ENCODE measurements around the gene SLC4A2. TPM values are rescaled to one million over a fixed set of nuclear protein-coding genes. Genes with fewer than 3 reads are reported as not detected.
A peak's percentile ranks its signal among the peaks of the same experiment; 100 is the strongest.

SLC4A2 gene
- total RNA-seq, 1 donor from 2014 or later = 182 TPM

DNA sequence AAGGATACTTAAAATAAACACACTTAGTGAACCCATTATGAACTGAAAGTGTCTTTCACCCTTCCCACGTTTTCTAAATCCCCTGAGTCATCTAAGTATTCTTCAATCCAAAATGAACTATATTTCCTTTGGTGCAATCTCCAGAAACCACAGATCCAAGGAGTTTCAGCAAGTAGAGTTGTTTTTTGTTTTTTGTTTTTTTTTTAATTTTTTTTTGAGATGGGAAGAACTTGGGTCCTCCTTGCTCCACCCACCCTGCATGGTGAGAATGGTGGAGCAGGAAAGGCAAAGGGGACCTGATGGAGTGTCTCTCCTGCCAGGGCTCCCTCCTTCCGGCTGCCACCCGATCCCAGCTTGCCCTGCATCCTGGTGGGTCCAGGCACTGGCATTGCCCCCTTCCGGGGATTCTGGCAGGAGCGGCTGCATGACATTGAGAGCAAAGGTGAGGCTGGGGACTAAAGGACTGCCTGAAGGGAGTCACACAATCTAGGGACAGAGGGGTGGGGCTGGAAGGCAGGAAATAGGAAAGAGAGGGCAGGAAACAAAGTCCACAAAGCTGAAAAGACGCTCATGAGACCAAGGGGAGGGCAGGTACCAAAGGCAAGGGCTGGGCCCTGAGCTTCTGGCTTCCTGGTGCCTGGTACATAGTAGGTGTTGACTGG lies 47.2 kb upstream of the SLC4A2 start:
- no peaks in the 10 kb centered on the region for H3K36me3 ChIP-seq
- no peak for DNase-seq
- H3K27ac ChIP-seq = no peak overlapping the region
- TF ChIP-seq CTCF (IDR thresholded peaks at IDR 0.05) = no peak
- no peak overlapping the region for H3K4me3 ChIP-seq
- H3K27me3 ChIP-seq (ENCODE audit: low read depth) = peaks cover 17% of the 10 kb centered on the region
- peaks cover 52% of the 10 kb centered on the region for H3K4me1 ChIP-seq
- no peaks in the 10 kb centered on the region for H3K9me3 ChIP-seq
- ATAC-seq = no peak
- intact Hi-C loops (cut with DNase I) = no loop called here

- Histone ChIP-seq H3K36me3 (no peaks in the 10 kb centered on the region), H3K27me3 (ENCODE audit: low read depth) (peaks cover 25% of the 10 kb centered on the region), H3K27ac (no peak overlapping the region), H3K9me3 (no peaks in the 10 kb centered on the region), H3K4me3 (no peak overlapping the region), H3K4me1 (peaks cover 50% of the 10 kb centered on the region)
- DNase-seq (no peak), ATAC-seq (peak in 1 of 2 donors; percentile 41)
- peak; percentile 36 for TF ChIP-seq CTCF (IDR thresholded peaks at IDR 0.05)
- intact Hi-C loops (cut with DNase I) = no loop called here
These were observed 46.5 kb upstream of the SLC4A2 start for GRCh38 chr7:151012911-151013347.

GRCh38 chr7:151013356-151013732 lies 46.0 kb upstream of the SLC4A2 start:
- ATAC-seq = no peak
- H3K4me1 ChIP-seq = peaks cover 50% of the 10 kb centered on the region
- no peaks in the 10 kb centered on the region for H3K36me3 ChIP-seq
- peak; percentile 46 for DNase-seq
- H3K4me3 ChIP-seq = peak overlapping the region; percentile 46
- TF ChIP-seq CTCF (IDR thresholded peaks at IDR 0.05) = no peak
- intact Hi-C loops (cut with DNase I) = no loop called here
- no peak overlapping the region for H3K27ac ChIP-seq
- H3K9me3 ChIP-seq = no peaks in the 10 kb centered on the region
- peaks cover 29% of the 10 kb centered on the region for H3K27me3 ChIP-seq (ENCODE audit: low read depth)

DNA sequence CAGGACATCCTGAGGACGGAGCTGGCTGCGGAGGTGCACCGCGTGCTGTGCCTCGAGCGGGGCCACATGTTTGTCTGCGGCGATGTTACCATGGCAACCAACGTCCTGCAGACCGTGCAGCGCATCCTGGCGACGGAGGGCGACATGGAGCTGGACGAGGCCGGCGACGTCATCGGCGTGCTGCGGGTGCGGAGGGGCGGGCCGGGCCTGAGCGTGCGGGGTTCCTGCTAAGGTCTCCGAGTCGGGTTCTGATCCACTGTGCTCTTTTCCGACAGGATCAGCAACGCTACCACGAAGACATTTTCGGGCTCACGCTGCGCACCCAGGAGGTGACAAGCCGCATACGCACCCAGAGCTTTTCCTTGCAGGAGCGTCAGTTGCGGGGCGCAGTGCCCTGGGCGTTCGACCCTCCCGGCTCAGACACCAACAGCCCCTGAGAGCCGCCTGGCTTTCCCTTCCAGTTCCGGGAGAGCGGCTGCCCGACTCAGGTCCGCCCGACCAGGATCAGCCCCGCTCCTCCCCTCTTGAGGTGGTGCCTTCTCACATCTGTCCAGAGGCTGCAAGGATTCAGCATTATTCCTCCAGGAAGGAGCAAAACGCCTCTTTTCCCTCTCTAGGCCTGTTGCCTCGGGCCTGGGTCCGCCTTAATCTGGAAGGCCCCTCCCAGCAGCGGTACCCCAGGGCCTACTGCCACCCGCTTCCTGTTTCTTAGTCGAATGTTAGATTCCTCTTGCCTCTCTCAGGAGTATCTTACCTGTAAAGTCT lies 45.5 kb upstream of the SLC4A2 start:
- H3K27ac ChIP-seq = peak overlapping the region; percentile 36
- no peak for TF ChIP-seq CTCF (IDR thresholded peaks at IDR 0.05)
- H3K27me3 ChIP-seq (ENCODE audit: low read depth) = peaks cover 34% of the 10 kb centered on the region
- no peaks in the 10 kb centered on the region for H3K9me3 ChIP-seq
- ATAC-seq (peak; percentile 15 to 44), DNase-seq (peak; percentile 83)
- peaks cover 49% of the 10 kb centered on the region for H3K4me1 ChIP-seq
- peak overlapping the region; percentile 46 for H3K4me3 ChIP-seq
- H3K36me3 ChIP-seq = no peaks in the 10 kb centered on the region
- intact Hi-C loops (cut with DNase I) = no loop called here

DNA sequence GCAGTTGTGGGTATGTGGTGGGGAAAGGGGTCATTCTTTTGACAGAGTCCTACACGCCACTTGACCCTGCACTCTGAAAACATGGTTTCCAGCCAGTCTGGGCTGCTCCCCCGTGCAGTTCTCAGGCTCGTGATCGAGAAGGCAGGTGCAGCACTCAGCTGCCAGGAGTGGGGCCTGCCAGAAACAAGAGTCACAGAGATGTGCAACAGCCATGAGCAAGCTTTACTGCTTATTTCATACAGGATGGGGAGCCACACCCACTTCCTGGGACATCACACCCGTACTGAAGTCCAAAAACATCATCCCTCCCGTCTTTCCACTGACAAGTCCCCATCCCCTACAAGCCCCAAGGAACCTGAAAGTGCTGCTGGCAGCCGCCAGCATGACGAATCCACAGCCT lies 44.4 kb upstream of the SLC4A2 start:
- Histone ChIP-seq H3K36me3 (no peaks in the 10 kb centered on the region), H3K4me1 (peaks cover 45% of the 10 kb centered on the region), H3K27me3 (ENCODE audit: low read depth) (peaks cover 44% of the 10 kb centered on the region), H3K4me3 (no peak overlapping the region), H3K9me3 (no peaks in the 10 kb centered on the region), H3K27ac (no peak overlapping the region)
- intact Hi-C loops (cut with DNase I) = no loop called here
- no peak for TF ChIP-seq CTCF (IDR thresholded peaks at IDR 0.05)
- DNase-seq = no peak
- no peak for ATAC-seq

All from lower lobe of right lung (tissue), 2 donors.